Erythroblast (primary cell): ENCODE data around the gene ETV1.

Experiments used
- DNase-seq, 2 experiments: peaks; one replicate each; lab custom pipeline; 2025; lab: John Stamatoyannopoulos, UW
- GATA1 ChIP-seq: IDR thresholded peaks from 2 replicates; pipeline ENCODE4 v1.6.1; 2011; ENCODE audit warnings: low read depth, mild to moderate bottlenecking, control low read depth, low read length, moderate library complexity
- POLR2A ChIP-seq: IDR thresholded peaks from 2 replicates; pipeline ENCODE4 v1.6.1; 2011; ENCODE audit warnings: mild to moderate bottlenecking, low read length

Gene ETV1

GRCh38 chr7:13874783-13875182 lies 114.7 kb downstream of the ETV1 start:
- TF ChIP-seq GATA1 = no peak
- TF ChIP-seq POLR2A = no peak
- DNase-seq = no peak

- no peak for DNase-seq
- no peak for TF ChIP-seq GATA1
- no peak for TF ChIP-seq POLR2A
These were observed 116.8 kb downstream of the ETV1 start for GRCh38 chr7:13872709-13873108.

GRCh38 chr7:13871008-13871407 lies 118.5 kb downstream of the ETV1 start:
- TF ChIP-seq GATA1 (no peak), POLR2A (no peak)
- no peak for DNase-seq

- no peak for DNase-seq
- TF ChIP-seq GATA1 (no peak), POLR2A (no peak)
These were observed 128.7 kb downstream of the ETV1 start for GRCh38 chr7:13860734-13861133.

- TF ChIP-seq POLR2A = no peak
- no peak for TF ChIP-seq GATA1
- DNase-seq = no peak
These were observed 133.5 kb downstream of the ETV1 start for GRCh38 chr7:13856012-13856411.

GRCh38 chr7:13852281-13852968 lies 137.0 kb downstream of the ETV1 start:
- no peak for DNase-seq
- TF ChIP-seq GATA1 (no peak), POLR2A (no peak)

- DNase-seq = no peak
- TF ChIP-seq POLR2A = no peak
- no peak for TF ChIP-seq GATA1
These were observed 137.7 kb downstream of the ETV1 start for GRCh38 chr7:13851736-13852135.

- DNase-seq = peak in 1 of 2 experiments; percentile 1
- TF ChIP-seq POLR2A (no peak), GATA1 (no peak)
These were observed 139.2 kb downstream of the ETV1 start for GRCh38 chr7:13850185-13850752.

GRCh38 chr7:13849163-13849892 lies 140.1 kb downstream of the ETV1 start:
- no peak for TF ChIP-seq GATA1

GRCh38 chr7:13848681-13849131 lies 140.8 kb downstream of the ETV1 start:
- TF ChIP-seq GATA1 = no peak
- TF ChIP-seq POLR2A = no peak
- no peak for DNase-seq

More at GRCh38 chr7:13849163-13849892, 140.1 kb downstream of the ETV1 start:
- no peak for DNase-seq

- TF ChIP-seq POLR2A (no peak), GATA1 (no peak)
- no peak for DNase-seq
These were observed 143.1 kb downstream of the ETV1 start for GRCh38 chr7:13846386-13846785.

- TF ChIP-seq POLR2A = no peak
- no peak for TF ChIP-seq GATA1
- no peak for DNase-seq
These were observed 143.9 kb downstream of the ETV1 start for GRCh38 chr7:13845601-13846000.

GRCh38 chr7:13844954-13845353 lies 144.5 kb downstream of the ETV1 start:
- no peak for TF ChIP-seq POLR2A
- TF ChIP-seq GATA1 = no peak
- DNase-seq = no peak

- TF ChIP-seq POLR2A = no peak
- no peak for TF ChIP-seq GATA1
- DNase-seq = no peak
These were observed 148.2 kb downstream of the ETV1 start for GRCh38 chr7:13841284-13841683.
